NB4 (cell line): ENCODE results near the gene ACVR2B.
A peak's percentile ranks its signal among the peaks of the same experiment; 100 is the strongest.

Experiments
- DNase-seq: peaks from one replicate; pipeline ENCODE4 v3.0.0; 2010; ENCODE audit warnings: low read depth
- H3K4me3 ChIP-seq: one replicate; pipeline ENCODE4 v1.5.1; 2011; ENCODE audit warnings: mild to moderate bottlenecking, low read depth, low read length, moderate library complexity
- MAX ChIP-seq: IDR thresholded peaks from 2 replicates; pipeline ENCODE4 v1.6.1; 2011; ENCODE audit warnings: low read depth, low read length
- MYC ChIP-seq: IDR thresholded peaks from 2 replicates; pipeline ENCODE4 v1.6.1; 2011; ENCODE audit warnings: low read depth, low read length
- POLR2A ChIP-seq: IDR thresholded peaks from 2 replicates; pipeline ENCODE4 v1.6.1; 2011; ENCODE audit warnings: mild to moderate bottlenecking; ENCODE audit not compliant: insufficient read length; ENCODE audit errors: extremely low read depth
- TF ChIP-seq, protein P1 (sequence below): IDR thresholded peaks from one replicate; pipeline ENCODE4 v1.5.1; 2012; ENCODE audit warnings: low read depth, low read length

The ACVR2B gene

DNA sequence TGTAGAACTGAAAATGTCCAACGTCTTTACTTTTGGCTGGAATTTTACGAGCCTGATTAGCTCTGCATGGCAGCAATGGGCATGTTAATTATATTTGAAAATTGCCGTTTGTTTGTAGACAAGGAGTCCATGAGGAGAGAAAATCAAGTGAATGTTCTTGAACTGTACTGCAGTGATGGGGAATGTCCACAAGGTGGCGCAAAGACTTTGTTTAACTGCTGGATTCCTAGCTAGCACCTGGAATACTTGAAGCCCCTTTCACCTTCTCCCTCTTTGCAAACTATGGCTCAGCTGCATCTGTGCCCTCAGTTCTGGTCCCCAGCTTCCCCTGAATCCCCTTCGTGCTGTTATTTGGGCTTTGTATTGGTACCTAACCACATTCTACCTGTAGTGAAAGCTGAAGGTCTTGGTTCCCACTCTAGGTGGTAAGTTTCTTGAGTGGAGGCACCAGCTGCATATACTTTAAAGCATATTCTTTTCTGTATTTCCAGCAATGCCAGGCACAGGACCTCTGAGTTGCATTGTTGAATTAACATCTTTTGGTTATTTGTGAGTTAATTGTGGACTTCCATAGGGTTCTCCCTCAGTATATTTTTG lies 67.8 kb downstream of the ACVR2B start:
- DNase-seq = peak; percentile 73
- TF ChIP-seq MAX = 0 out of 2 replicates have a peak, but pooled peaks have one; percentile 2
- TF ChIP-seq, protein P1, sequence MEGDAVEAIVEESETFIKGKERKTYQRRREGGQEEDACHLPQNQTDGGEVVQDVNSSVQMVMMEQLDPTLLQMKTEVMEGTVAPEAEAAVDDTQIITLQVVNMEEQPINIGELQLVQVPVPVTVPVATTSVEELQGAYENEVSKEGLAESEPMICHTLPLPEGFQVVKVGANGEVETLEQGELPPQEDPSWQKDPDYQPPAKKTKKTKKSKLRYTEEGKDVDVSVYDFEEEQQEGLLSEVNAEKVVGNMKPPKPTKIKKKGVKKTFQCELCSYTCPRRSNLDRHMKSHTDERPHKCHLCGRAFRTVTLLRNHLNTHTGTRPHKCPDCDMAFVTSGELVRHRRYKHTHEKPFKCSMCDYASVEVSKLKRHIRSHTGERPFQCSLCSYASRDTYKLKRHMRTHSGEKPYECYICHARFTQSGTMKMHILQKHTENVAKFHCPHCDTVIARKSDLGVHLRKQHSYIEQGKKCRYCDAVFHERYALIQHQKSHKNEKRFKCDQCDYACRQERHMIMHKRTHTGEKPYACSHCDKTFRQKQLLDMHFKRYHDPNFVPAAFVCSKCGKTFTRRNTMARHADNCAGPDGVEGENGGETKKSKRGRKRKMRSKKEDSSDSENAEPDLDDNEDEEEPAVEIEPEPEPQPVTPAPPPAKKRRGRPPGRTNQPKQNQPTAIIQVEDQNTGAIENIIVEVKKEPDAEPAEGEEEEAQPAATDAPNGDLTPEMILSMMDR = peak; percentile 86
- TF ChIP-seq MYC = no peak
- no peak overlapping the region for H3K4me3 ChIP-seq

DNA sequence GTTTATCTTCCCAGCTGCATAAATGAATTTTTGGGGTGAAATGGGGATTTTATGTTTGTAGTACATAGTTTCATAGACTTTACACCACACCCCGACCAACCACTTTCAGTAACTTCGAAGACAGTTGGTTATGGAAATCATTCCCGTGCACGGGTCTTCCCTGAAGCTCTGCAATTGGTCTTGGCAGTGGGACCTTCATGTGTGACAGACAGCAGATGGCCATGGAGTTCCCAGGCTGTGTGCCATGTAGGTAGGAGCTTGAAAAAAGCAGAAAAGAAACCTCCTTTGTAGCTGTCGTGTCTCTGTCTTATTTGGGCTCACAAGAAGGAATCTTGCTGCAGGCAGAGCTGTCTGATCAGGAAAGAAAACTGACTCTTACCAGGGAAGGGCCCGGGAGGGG lies 68.3 kb downstream of the ACVR2B start:
- TF ChIP-seq, protein P1 = no peak
- TF ChIP-seq POLR2A = no peak
- TF ChIP-seq MAX = no peak
- TF ChIP-seq MYC = no peak
- no peak overlapping the region for H3K4me3 ChIP-seq
- DNase-seq = no peak

- no peak for TF ChIP-seq POLR2A
- no peak for DNase-seq
- no peak overlapping the region for H3K4me3 ChIP-seq
These were observed 70.5 kb downstream of the ACVR2B start for GRCh38 chr3:38524141-38524739.

GRCh38 chr3:38526792-38527191 lies 73.1 kb downstream of the ACVR2B start:
- TF ChIP-seq MAX (no peak), POLR2A (no peak), MYC (no peak)
- TF ChIP-seq, protein P1 = no peak
- no peak for DNase-seq
- no peak overlapping the region for H3K4me3 ChIP-seq

DNA sequence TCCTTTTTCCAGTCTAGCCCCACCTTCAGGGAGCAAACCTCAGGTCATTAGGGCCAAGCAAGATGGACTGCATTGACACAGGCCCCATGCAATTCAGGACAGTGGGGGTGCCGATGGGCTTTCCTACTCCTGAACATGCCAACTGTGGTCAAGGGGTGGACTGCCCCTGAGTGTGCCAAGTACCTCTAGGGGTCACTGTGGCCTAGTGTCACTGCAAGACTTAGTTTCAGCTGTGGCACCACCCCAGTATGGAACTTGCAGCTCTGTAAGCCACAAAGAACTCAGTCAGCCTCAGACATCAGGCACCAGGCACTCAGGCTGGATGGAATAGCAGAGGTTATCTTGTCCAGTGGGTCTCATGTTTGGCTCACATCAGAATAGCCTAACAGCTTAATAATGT lies 74.8 kb downstream of the ACVR2B start:
- DNase-seq = peak; percentile 38
- H3K4me3 ChIP-seq = no peak overlapping the region
- TF ChIP-seq MYC = no peak
- TF ChIP-seq, protein P1 = peak; percentile 13

DNA sequence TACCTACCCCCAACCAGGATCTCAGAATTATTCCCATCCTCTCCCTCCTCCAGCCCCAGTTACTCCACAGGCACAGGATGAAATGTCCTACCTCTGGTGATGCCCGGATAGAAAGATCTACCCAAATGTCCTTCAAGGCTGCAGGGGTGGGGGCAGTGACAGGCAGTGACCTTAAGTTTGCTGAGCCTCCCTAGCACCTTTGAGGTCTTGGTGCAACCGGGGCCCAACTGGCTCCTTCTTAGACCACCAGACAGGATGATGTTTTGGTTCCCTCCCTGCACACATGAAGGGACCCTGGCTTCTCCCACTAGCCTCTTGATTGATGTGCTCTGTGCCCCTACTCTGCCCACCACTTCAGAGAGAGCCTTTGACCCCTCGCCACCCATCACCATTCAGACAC lies 78.8 kb downstream of the ACVR2B start:
- H3K4me3 ChIP-seq = no peak overlapping the region
- TF ChIP-seq, protein P1 = no peak
- no peak for TF ChIP-seq POLR2A
- no peak for TF ChIP-seq MAX
- TF ChIP-seq MYC = no peak
- DNase-seq = no peak
